G401 (cell line): Measurements from ENCODE around the gene CDKN1C. TPM values are rescaled to one million over a fixed set of nuclear protein-coding genes. Genes with fewer than 3 reads are reported as not detected.

Source experiments
- DNase-seq: peaks from one replicate; pipeline ENCODE4 v3.0.0-alpha.2; 2015; ENCODE audit warnings: low spot score
- in situ Hi-C: cut with HindIII; loops from 2 replicates; pipeline ENCODE4 v1.10.0; 2016; ENCODE audit warnings: low sequenced_read_pairs, mixed read lengths
- total RNA-seq: library from RNA; depleted of rRNA; stranded (reverse); fragments of >200 nt; shearing (Covaris generic); gene quantifications from 2 replicates; pipeline ENCODE4 v1.2.3, GENCODE V29; 2014

CDKN1C gene
- total RNA-seq, 1 experiment from 2014 or later: 15.6 TPM

DNA sequence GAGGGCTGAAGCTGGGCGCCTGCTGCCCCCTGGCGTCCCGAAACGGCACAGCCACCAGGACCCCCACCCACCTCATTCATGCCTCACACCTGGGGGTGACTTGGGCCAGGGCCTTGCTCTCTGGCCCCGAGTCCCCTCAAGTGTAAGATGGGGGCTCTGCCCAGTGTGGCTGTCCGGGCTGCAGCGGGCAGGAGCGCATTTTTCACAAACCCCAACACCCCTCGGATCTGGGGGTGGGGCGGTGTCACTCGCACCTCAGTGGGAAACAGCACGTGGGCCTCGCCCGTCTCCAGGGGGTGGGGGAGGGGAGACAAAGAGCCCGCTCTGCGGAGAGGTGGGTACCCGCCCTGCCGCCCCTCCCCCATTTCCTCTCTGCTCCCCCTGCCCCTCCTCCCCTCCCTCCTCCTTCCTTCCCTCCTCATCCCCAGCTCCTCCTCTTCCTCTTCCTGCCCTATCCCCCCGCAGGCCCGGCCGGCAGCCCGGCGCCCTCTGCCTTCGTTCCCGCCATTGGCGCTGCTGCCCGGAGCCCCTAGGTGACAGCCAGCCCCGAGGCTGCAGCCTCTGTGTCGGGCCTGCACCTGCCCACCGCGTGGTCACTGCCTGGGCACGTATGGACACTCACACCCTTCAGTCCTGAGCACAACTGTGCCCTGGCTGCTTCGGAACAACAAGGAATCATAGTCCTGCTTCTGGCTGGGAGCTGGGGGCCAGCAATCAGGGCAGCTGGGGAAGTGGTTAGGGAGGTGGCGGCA, 6.8 kb upstream of the CDKN1C start:
- in situ Hi-C loops: no loop called here
- no peak for DNase-seq

DNA sequence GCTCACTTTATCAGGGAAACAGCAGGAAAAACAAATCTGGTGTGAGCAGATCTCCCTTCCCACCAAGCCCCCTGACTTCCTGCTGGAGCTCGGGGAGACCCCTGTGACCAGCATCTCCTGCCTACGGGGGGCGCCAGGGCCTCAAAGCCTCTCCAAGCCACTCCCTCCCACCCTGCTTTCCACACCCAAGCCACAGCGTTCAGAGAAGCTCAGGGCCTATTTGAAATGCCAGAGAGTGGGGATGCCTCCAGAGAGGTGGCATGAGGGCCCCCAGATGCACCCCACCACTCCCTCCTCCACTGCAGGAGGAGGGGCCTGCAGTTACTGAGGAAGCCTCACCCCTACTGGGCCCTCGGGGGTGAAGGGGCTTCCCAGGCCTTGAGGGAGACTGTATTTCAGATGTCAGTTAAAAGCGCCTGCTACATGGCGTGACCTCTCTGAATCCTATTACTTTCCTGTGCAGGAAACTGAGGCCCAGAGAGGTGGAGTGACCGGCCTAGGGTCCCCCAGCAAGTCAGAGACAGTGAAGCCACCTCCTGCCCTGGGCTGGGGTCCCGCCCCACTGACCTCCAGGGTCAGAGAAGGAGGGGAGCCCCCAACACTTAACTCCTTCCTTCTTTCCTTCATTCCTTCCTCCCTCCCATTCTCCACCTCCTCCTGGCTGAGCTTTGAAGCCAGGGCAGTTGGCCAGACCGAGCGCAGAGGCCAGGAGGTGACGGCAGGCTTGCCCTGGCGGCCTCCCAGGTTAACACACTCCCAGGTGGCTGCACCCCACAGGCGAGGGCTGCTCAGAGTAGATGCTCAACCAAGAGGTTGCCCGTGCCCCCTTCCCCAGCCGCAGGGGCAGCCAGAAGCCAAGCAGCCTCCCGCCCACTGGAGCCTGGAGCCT, 6.0 kb upstream of the CDKN1C start:
- in situ Hi-C loops: no loop called here
- DNase-seq: peak; percentile 31

DNA sequence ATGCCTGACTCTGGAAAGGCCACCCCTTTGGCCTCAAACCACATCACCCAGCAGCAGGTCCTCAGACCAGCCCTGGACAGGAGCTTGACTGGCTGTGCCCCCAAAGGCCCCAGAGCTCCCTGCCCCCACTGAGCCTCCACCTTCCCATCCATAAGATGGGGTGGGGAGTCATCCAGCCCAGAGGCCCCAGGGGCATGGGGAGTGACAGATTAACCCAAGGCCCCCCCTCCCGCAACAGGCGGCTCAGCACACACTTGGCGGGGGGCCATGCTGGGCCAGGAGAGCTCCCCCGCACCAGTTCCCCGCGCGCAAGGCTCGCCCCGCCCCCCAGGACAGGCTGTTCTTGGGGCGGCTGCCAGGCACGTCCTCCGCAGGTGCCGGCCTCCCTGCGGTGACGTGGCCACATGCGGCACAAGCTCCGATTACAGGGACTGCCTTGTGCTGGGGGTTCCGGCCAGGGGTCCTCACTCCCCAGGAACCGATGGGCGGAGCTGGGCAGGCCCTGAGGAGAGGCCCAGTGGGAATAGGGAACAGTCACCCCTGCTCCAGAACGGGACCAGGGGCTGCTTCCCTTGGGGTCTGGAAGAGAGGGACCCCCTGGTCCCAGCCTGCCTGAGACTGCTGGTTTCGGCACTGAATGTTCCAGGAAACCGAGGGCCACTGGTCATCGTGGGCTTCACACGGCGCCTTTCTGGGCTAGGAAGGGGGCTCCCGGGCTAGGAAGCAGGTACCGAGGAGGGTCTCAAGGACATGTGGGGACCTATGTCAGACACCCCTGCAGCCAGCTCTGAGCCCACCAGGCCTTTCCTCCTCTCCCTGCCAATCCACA, 5.1 kb upstream of the CDKN1C start:
- in situ Hi-C loops: no loop called here
- DNase-seq: no peak

DNA sequence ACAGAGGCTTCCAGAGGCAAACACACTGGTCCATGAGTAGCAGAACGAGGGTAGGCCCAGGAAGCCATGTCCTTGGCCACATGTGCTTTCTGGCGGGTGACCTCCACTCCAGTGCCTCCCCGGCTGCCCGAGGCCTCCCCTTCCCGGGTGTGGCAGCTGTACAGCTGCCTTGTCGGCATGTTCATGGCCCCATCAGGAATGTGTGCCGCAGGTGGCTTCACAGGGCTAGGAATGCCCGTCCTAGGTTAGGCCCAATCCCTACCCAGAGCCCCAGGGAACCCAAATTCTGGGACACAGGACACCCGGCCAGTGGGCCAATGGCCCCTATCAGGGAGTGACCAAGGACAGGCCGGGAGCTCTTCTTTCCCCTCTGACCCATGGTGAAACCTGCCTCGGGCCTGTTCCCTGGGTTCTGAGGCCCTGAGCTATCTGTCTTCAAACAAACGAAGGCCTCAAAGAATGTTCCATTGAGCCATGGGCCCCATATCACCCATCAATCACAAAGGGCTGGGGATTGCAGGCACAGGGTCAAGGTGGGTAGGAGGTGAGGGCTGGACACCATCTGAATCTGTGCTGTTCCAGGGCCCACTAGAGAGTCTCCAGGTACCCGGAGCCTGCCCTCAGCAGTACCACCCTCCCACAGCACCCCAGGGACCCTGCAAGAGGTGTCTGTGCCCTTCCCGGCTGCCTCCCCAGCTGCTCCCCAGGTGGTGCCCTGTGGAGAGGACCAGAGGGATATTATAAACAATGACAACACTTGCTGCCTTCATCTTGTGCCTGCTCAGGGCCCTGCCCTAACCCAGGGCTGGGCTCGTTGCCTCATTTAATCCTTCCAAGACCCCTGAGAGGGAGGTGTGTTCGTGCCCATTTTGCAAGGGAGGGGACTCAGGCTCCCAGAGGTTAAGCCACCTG, 4.0 kb upstream of the CDKN1C start:
- no peak for DNase-seq
- in situ Hi-C loops: no loop called here

DNA sequence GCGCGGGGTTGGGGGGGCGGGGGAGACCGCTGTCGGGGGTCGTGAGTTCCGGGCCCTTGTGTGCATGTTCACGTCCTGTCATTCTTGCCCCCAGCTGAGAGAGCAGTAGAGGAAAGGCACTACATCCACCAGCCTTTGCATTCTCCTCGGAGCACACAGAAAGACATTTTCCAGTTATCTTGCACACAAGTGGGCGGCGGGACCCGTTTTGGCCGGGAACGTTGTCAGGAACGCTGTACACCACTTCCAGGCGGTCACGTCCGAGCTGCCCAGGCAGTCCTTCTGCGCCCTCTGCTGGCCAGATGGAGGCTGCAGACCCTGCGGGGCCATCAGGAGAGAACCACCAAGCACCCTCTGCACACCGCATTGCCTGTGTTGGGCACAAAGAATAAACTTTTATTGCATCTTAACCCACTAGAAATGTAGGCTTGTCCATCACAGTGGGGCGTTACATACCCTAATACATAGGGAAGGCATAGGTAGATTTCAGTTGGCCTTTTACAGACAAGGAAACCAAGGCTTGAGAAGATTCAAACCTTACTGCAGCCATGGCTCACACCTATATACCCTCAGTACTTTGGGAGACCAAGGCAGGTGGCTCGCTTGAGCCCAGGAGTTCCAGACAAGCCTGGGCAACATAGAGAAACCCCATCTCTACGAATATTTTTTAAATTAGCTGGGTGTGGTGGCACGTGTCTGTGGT, 2.8 kb upstream of the CDKN1C start:
- peak; percentile 78 for DNase-seq
- in situ Hi-C loops: no loop called here

DNA sequence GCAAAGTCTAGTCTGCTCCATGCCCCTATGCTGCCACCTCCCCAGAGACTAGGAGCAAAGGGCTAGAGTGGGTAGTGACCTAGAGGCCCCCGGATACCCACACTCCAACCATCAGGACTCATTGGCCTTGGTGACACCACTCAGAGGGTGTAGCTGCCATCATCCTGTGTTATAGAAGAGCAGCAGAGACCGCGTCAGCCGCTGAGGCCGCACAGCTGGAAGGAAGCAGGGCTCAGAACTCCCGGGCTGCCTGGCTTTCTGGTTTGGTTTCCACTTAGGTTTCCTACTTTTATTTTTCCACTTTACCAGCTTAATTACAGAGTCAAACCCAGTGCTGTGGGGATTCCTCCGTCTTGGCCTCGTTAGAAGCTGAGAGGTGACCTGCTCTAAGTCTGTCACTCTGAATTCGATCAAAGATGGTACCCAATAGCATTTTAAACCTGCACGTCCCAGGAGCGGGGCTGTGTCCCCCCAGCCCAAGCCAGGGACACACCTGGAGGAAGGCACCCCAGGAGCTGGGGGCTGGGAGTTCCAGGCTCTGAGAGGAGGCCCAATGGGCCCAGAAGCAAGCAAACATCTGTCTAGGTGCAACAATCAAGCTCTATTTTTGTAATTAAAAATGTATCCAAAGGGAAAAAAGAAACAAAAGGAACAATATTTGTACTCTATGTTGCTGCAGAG, 2.1 kb upstream of the CDKN1C start:
- no peak for DNase-seq
- in situ Hi-C loops: no loop called here

DNA sequence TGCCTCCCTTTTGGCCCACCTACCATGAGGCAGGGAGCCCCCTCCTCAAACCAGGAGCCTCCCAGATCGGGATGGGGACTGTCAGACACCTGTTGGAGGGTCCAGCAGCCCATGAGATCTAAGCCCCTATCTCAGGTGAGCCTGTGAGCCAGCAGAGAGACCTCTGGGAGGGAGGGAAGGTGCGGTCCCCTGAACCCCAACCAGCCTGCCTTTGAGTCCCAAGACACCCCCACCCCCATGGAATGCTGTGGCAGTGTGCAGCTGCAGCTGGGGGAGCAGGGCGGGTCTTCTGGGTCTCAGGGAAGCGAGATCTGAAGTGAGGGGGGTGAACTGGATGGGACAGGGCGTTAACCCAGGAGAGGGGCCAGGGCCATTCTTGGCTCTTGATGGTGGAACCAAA, 1.4 kb upstream of the CDKN1C start:
- DNase-seq: no peak
- in situ Hi-C loops: no loop called here

DNA sequence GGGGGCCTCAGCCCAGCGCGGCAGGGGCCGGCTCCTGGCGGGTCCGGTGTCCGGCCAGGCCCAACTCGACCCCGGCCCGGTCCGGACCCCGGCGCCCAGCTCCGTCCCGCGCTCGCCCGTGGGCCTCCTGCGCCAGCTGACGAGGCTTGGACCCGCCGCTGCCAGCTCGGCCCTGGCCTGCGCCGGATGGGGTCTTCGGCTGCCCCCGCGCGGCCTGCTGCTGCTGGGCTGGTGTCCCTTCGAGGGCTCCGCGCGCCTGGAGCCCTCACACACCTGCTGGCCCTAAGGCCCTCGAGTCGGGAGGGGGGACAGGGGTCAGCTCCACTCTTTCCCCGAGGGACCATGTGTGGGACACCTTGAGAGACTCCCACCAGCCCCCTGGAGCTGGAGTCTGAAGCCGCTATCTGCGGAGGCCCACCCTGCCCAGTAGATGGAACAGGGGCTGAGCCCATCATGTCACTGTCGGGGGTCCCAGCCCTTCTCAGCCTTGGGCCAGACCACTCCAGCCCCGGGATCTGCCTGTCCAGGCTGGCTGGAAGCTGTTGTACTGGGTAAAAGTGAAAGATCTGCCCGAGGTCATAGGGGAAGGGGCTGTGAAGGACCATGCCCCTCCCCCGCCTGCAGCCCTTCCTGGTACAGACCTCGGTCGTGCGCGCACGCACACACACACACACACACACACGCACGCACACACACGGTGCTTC, 768 bp upstream of the CDKN1C start:
- in situ Hi-C loops: no loop called here
- DNase-seq: no peak

DNA sequence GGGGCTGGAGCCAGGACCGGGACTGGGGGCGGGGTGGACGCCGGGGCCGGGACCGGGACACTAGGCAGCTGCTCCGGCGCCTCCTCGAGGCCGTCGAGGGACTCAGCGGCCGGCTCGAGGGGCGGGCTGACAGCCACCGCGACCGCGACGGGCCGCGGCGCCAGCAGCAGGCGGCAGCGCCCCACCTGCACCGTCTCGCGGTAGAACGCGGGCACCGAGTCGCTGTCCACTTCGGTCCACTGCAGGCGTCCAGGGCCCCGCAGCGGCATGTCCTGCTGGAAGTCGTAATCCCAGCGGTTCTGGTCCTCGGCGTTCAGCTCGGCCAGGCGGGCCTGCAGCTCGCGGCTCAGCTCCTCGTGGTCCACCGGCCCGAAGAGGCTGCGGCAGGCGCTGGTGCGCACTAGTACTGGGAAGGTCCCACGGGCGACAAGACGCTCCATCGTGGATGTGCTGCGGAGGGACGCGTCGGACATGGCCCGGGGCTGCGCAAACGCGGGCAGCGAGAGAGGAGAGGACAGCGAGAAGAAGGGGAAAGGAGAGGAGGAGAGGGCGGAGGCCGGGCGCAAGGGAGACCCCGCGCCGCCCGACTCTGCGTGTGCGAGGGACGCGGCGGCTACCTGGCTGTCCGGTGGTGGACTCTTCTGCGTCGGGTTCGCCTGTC, 428 bp downstream of the CDKN1C start:
- no peak for DNase-seq
- in situ Hi-C loops: no loop called here

DNA sequence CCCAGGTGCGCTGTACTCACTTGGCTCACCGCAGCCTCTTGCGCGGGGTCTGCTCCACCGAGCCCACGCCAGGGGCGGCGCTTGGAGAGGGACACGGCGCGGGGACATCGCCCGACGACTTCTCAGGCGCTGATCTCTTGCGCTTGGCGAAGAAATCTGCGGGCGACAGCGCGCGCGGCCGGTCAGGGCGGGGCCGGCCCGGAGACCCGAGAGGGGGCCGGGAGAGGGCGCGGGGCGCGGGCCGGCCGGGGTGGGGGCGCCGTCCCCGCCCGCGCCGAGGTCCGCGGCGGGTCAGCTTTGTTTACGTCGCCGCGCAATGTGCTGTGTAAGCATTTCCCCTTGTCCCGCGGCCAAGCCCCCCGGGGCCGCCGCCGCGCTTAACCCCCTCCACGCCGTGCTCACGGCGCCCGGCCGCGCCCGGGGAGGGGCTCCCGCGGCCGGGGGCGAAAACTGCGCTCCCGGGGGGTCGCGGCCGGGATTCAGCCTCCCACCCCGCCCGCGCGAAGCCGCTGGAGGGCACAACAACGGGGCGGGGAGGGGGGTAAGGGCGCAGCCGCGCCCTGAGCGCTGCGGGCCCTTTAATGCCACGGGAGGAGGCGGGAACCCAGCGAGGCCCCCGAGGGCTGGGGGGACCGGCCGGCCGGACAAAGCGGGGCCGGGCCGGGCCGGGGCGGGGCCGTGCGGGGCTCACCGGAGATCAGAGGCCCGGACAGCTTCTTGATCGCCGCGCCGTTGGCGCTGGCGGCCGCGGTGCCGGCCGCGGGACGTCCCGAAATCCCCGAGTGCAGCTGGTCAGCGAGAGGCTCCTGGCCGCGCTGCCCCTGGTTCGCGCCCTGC, 1.4 kb downstream of the CDKN1C start:
- in situ Hi-C loops: no loop called here
- no peak for DNase-seq

DNA sequence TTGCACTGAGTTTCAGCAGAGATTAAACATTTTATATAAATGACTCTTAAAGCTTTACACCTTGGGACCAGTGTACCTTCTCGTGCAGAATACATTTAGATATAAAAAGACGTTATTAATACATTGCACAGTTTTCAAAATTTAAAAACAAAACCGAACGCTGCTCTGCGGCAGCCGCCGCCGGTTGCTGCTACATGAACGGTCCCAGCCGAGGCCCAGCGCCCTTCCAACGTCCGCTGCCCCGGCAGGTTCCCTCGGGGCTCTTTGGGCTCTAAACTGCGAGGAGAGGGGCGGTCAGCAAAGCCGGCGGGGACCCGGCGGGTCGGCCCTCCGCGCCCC, 2.0 kb downstream of the CDKN1C start:
- no peak for DNase-seq
- in situ Hi-C loops: no loop called here

DNA sequence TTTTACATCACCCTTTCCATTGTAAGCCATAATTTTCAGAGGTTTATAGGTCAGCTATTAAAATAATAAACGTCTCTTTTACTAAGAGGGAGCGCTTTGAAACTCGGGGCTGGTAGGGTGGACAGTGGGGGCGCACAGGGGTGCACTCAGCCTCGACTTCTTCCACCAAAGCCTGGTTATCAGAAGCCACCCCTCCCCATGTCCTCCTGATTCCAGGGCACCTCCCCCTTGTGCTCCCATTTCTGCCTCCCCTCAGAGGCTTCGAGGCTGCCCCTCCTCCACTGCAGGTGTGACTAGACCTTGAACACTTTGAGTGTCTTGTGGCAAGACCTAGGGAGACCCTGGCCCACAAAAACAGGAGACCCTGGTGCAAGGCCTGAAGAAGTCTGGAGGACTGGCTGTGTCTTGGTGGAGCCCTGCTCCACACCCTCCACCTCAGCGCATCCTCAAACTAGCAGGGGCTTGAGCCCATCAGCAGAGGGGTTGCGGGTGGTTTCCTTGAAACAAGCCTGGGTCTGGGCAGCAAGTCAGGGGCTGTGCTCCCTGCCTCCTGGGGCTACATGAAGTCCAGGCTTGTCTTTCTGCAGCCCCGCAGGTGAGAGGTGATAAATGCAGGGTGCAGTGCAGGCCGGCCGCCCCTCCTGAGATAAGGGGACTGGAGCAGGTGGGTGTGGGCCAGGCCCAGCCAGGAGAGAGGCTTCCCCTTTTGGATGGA, 3.0 kb downstream of the CDKN1C start:
- no peak for DNase-seq
- in situ Hi-C loops: no loop called here

DNA sequence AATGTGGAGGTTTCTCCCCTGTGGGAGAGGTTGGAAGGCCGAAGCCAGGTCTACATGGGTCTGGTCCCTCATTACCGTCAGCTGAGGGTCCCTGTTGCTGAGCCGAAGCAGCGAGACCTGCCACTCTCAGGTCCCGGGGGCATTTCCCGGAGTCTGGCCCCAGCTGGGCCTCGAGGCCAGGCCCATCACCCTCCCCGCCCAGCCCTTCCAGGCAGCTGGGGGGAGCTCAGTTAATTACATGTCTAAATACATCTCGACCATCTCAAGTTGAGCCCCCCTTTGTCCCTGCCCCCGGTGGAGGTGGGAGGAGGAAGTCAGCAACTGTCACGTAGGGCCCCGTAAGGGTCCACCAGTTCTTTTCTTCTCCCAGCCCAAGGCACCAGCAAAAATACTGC, 3.6 kb downstream of the CDKN1C start:
- no peak for DNase-seq
- in situ Hi-C loops: no loop called here

DNA sequence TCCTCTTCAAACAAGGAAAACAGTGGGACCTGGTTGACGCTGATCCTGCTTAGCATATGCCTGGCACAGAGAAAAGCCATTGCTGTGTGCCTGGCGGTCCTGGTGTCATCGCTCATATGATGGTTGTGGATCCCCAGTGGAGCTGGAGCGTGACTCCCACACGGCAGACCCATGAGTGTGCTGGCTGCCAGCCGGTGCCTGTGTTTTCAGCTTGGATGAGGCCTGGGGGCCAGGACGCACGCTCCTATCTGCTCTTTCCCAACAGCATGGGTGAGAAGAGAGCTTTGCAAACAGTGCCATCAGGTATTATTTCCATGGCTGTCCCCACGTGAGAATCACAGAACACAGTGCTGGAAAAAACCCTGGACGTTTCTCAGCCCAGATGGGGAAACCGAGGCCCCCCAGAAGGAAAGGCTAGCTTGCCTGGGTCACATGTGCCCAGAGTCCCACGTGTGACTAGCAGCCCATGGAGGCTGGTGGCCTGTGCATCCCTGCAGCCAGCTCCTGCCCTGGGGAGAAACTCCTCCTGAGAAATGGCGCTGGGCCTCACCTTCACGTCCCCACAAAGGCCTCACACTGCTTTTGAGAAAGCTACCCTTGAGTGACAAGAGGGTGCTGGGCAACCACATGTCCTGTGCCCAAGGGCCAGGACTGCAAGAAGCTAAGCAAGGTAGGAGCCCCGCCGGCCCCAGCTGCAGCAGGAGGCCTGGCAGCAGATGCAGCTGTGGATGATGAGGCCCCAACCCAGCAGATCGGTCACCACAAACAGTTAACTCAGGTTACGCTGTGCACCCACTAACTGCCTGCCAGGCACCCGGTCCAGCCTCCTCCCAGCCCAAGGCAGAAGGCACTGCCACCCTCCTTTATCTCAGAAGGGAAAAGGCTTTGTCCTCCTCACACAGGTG, 4.2 kb downstream of the CDKN1C start:
- DNase-seq: no peak
- in situ Hi-C loops: no loop called here
